SU-DHL-6 (cell line): ENCODE measurements around the gene ATG13.

Experiments used
- EZH2phosphoT487 ChIP-seq: fragments of 200-600 bp; sonication (generic), shearing (Covaris generic); conservative IDR thresholded peaks from 2 replicates; pipeline ENCODE4 v1.6.1; 2018; ENCODE audit warnings: mild to moderate bottlenecking, antibody characterized with exemption, low read length, moderate library complexity, mixed read lengths
- TF ChIP-seq, protein P1 (sequence below): fragments of 200-600 bp; sonication (generic); IDR thresholded peaks from one replicate; pipeline ENCODE4 v1.5.1; 2017; ENCODE audit warnings: antibody characterized with exemption, mild to moderate bottlenecking, low read length, moderate library complexity; ENCODE audit not compliant: insufficient read depth, poor library complexity, severe bottlenecking

DNA sequence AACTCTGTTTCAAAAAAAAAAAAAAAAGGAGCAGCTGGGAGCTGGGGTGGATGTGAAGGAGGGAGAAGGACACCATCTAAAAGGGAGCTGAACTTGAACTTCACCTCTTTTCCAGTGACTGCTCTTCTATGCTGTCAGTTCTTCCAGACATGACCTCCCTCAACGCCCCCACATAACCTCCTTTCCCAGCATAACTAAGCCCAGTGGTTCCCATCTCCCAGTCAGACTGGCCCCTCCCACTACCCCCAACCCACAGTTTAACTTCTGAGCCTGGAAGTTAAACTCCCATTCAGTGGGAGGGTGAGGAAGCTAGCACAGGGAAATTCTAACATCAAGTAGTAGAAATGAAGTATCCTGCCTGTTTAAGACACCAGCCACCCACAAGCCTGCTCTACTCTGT, 81.2 kb downstream of the ATG13 start:
- TF ChIP-seq, protein P1, sequence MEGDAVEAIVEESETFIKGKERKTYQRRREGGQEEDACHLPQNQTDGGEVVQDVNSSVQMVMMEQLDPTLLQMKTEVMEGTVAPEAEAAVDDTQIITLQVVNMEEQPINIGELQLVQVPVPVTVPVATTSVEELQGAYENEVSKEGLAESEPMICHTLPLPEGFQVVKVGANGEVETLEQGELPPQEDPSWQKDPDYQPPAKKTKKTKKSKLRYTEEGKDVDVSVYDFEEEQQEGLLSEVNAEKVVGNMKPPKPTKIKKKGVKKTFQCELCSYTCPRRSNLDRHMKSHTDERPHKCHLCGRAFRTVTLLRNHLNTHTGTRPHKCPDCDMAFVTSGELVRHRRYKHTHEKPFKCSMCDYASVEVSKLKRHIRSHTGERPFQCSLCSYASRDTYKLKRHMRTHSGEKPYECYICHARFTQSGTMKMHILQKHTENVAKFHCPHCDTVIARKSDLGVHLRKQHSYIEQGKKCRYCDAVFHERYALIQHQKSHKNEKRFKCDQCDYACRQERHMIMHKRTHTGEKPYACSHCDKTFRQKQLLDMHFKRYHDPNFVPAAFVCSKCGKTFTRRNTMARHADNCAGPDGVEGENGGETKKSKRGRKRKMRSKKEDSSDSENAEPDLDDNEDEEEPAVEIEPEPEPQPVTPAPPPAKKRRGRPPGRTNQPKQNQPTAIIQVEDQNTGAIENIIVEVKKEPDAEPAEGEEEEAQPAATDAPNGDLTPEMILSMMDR = no peak
- TF ChIP-seq EZH2phosphoT487 = no peak
